GM19438 (cell line): ENCODE measurements around the gene CAMK2D.

Source experiments
- ATAC-seq: cut with Tn5 transposase; IDR thresholded peaks from one replicate; pipeline ENCODE4 v1.9.1; 2021; ENCODE audit warnings: low read depth; ENCODE audit not compliant: unreplicated experiment

The CAMK2D gene

GRCh38 chr4:113616443-113616842, 145.1 kb downstream of the CAMK2D start:
- no peak for ATAC-seq

- ATAC-seq, result no peak
These were observed 147.1 kb downstream of the CAMK2D start for GRCh38 chr4:113614414-113614813.

- no peak for ATAC-seq
These were observed 148.0 kb downstream of the CAMK2D start for GRCh38 chr4:113613503-113613902.

- ATAC-seq, result no peak
These were observed 151.0 kb downstream of the CAMK2D start for GRCh38 chr4:113610537-113610936.

GRCh38 chr4:113607998-113608397, 153.5 kb downstream of the CAMK2D start:
- no peak for ATAC-seq

GRCh38 chr4:113607147-113607720, 154.3 kb downstream of the CAMK2D start:
- no peak for ATAC-seq

GRCh38 chr4:113604955-113605354, 156.6 kb downstream of the CAMK2D start:
- no peak for ATAC-seq

GRCh38 chr4:113603911-113604310, 157.6 kb downstream of the CAMK2D start:
- no peak for ATAC-seq

GRCh38 chr4:113602646-113603228, 158.8 kb downstream of the CAMK2D start:
- no peak for ATAC-seq

- no peak for ATAC-seq
These were observed 159.9 kb downstream of the CAMK2D start for GRCh38 chr4:113601636-113602035.

- ATAC-seq, result no peak
These were observed 165.1 kb downstream of the CAMK2D start for GRCh38 chr4:113596396-113596795.

GRCh38 chr4:113594231-113594556, 167.3 kb downstream of the CAMK2D start:
- no peak for ATAC-seq

GRCh38 chr4:113593400-113594230, 167.9 kb downstream of the CAMK2D start:
- no peak for ATAC-seq

GRCh38 chr4:113591982-113592381, 169.6 kb downstream of the CAMK2D start:
- no peak for ATAC-seq

GRCh38 chr4:113588895-113589668, 172.5 kb downstream of the CAMK2D start:
- ATAC-seq, result no peak

GRCh38 chr4:113587640-113588275, 173.8 kb downstream of the CAMK2D start:
- ATAC-seq, result no peak

GRCh38 chr4:113587156-113587555, 174.4 kb downstream of the CAMK2D start:
- no peak for ATAC-seq

- no peak for ATAC-seq
These were observed 175.5 kb downstream of the CAMK2D start for GRCh38 chr4:113586072-113586471.

- ATAC-seq, result no peak
These were observed 177.0 kb downstream of the CAMK2D start for GRCh38 chr4:113584407-113585150.

- ATAC-seq, result no peak
These were observed 178.8 kb downstream of the CAMK2D start for GRCh38 chr4:113582737-113583136.
